Renal cortex interstitium (tissue), 11 donors: ENCODE data around the gene DPP4. TPM values are rescaled to one million over a fixed set of nuclear protein-coding genes. Genes with fewer than 3 reads are reported as not detected.

Experiments
- DNase-seq, 11 donors: peaks; one replicate each; pipeline ENCODE4 v3.0.0-alpha.2; 2013; ENCODE audit warnings: low read depth in 9 of 11, low spot score in 4 of 11; ENCODE audit errors: extremely low read depth in 1 of 11
- polyA plus RNA-seq, 3 donors: library from polyadenylated mRNA; unstranded; fragments of 120-200 nt; gene quantifications; one replicate each; pipeline ENCODE4 v1.2.1, GENCODE V29; 2013; ENCODE audit not compliant: insufficient read length in 3 of 3

The DPP4 gene
- polyA plus RNA-seq, 3 donors: 106 to 157 (median 136) TPM

DNA sequence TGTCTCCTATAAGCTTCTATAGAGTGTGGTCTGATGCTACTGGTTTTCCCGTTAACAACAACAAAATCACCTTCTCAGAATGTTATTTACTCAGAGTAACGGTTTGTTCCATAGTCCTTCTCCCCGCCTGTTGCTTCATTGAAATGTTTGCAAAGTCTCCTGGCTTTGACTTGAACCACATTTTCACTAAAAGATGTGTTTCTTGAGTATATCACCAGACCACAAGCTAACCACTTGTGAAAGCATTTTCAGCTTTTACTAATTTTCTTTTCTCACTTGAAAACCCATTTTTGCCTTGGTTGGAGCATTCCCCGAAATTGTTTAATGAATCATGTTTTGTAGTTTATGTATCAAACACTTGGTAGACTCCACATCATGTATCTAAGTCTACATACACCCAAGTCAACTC, 121.2 kb downstream of the DPP4 start:
- no peak for DNase-seq

- DNase-seq: no peak
Measured at GRCh38 chr2:161947836-161948235, 126.2 kb downstream of the DPP4 start.

DNA sequence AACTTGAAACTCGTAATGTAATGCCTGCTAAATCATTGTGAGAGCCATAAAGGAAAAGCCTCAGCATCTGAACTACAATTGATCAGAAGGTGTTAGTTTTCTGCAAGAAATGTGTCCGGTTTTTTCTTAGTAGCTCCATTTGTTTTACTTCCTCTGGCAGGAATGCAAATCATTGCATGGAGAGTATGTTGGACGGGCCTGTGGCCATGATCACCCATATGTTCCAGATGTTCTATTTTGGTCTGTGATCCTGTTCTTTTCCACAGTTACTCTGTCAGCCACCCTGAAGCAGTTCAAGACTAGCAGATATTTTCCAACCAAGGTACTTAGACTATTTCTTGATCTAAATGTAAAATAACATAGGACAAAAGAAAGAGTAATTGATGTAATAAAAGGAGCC, 126.6 kb downstream of the DPP4 start:
- no peak for DNase-seq

GRCh38 chr2:161946489-161947107, 127.4 kb downstream of the DPP4 start:
- peak in 5 of 11 donors; percentile 3 to 25 (median 11) for DNase-seq

DNA sequence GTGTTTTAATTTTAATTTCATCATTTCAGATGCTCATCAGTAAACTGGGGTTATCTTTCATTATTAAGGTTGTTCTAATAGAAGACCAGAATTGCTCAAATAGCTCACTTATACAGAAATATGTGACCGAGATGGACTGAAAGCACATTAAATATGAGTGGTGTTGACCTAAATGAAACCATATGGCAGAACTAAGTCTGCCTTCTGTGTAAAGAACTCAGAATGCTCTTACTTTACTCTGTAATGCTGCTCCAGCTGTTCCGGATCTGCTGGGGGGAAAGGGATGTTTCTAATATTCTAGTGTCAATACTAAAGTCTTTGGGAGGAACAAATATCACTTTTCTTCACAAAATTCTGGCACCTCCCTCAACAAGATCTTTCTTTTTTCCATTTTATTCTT, 131.0 kb downstream of the DPP4 start:
- peak in 1 of 11 donors; percentile 9 for DNase-seq

Other genes starting within 250 kb of the DPP4 start
- not detected for gene GCG, start 78.0 kb upstream of the DPP4 start, polyA plus RNA-seq
- 10 to 100 TPM; 10.9 to 12.9 (median 11.6) TPM for gene FAP, start 169.2 kb upstream of the DPP4 start, polyA plus RNA-seq
- 1 to 10 TPM; 5.4 to 7.6 (median 5.9) TPM for gene IFIH1, start 244.5 kb upstream of the DPP4 start, polyA plus RNA-seq